Measurements from ENCODE around the gene CCNI2.
A peak's percentile ranks its signal among the peaks of the same experiment; 100 is the strongest.

The CCNI2 gene

GRCh38 chr5:132736853-132737833, 10.1 kb upstream of the CCNI2 start, which contains the start of gene KIF3A:
Gene KIF3A, minus strand, starts transcription at chr5:132737546. Its CDS starts 127 bp downstream, at chr5:132737419.
- Histone ChIP-seq H3K27ac (ENCODE audit: insufficient read depth, low read depth, low read length, poor library complexity, severe bottlenecking) (no peak within 1 kb of the TSS), H3K9me3 (ENCODE audit: control insufficient read depth, low read length) (no peaks in the 10 kb centered on the region), H3K4me3 (ENCODE audit: insufficient read depth, low read depth, low read length) (peak within 1 kb of the TSS; percentile 59), H3K4me1 (ENCODE audit: control insufficient read depth, insufficient read depth, low read length) (no peaks in the 10 kb centered on the region), H3K36me3 (ENCODE audit: control insufficient read depth, insufficient read depth, low read length) (no peaks in the 10 kb centered on the region), H3K27me3 (ENCODE audit: control insufficient read depth, insufficient read depth, low read length, poor library complexity, severe bottlenecking) (peaks cover under 1% of the 10 kb centered on the region)
- WGBS, 2 experiments: 2% methylated on average over 81 of the region's 81 CpGs

GRCh38 chr5:132737982-132738681, 9.1 kb upstream of the CCNI2 start:
- H3K9me3 ChIP-seq (ENCODE audit: control insufficient read depth, low read length): no peaks in the 10 kb centered on the region
- no peak overlapping the region for H3K27ac ChIP-seq (ENCODE audit: insufficient read depth, low read depth, low read length, poor library complexity, severe bottlenecking)
- H3K36me3 ChIP-seq (ENCODE audit: control insufficient read depth, insufficient read depth, low read length): no peaks in the 10 kb centered on the region
- H3K27me3 ChIP-seq (ENCODE audit: control insufficient read depth, insufficient read depth, low read length, poor library complexity, severe bottlenecking): peaks cover 5% of the 10 kb centered on the region
- H3K4me3 ChIP-seq (ENCODE audit: insufficient read depth, low read depth, low read length): peak overlapping the region; percentile 59
- 75 to 83% methylated on average over 9 of the region's 9 CpGs for WGBS, 2 experiments
- no peaks in the 10 kb centered on the region for H3K4me1 ChIP-seq (ENCODE audit: control insufficient read depth, insufficient read depth, low read length)

GRCh38 chr5:132739232-132739631, 8.0 kb upstream of the CCNI2 start:
- Histone ChIP-seq H3K4me3 (ENCODE audit: insufficient read depth, low read depth, low read length) (no peak overlapping the region), H3K9me3 (ENCODE audit: control insufficient read depth, low read length) (no peaks in the 10 kb centered on the region), H3K27ac (ENCODE audit: insufficient read depth, low read depth, low read length, poor library complexity, severe bottlenecking) (no peak overlapping the region), H3K4me1 (ENCODE audit: control insufficient read depth, insufficient read depth, low read length) (no peaks in the 10 kb centered on the region), H3K27me3 (ENCODE audit: control insufficient read depth, insufficient read depth, low read length, poor library complexity, severe bottlenecking) (peaks cover 5% of the 10 kb centered on the region), H3K36me3 (ENCODE audit: control insufficient read depth, insufficient read depth, low read length) (no peaks in the 10 kb centered on the region)
- 79 to 94% methylated on average over 1 of the region's 1 CpG for WGBS, 2 experiments

GRCh38 chr5:132742158-132742557, 5.1 kb upstream of the CCNI2 start:
- WGBS, 2 experiments: 91 to 93% methylated on average over 1 to 2 of the region's 2 CpGs
- Histone ChIP-seq H3K27me3 (ENCODE audit: control insufficient read depth, insufficient read depth, low read length, poor library complexity, severe bottlenecking) (peaks cover 31% of the 10 kb centered on the region), H3K4me1 (ENCODE audit: control insufficient read depth, insufficient read depth, low read length) (no peaks in the 10 kb centered on the region), H3K9me3 (ENCODE audit: control insufficient read depth, low read length) (no peaks in the 10 kb centered on the region), H3K36me3 (ENCODE audit: control insufficient read depth, insufficient read depth, low read length) (no peaks in the 10 kb centered on the region), H3K27ac (ENCODE audit: insufficient read depth, low read depth, low read length, poor library complexity, severe bottlenecking) (no peak overlapping the region), H3K4me3 (ENCODE audit: insufficient read depth, low read depth, low read length) (no peak overlapping the region)

DNA sequence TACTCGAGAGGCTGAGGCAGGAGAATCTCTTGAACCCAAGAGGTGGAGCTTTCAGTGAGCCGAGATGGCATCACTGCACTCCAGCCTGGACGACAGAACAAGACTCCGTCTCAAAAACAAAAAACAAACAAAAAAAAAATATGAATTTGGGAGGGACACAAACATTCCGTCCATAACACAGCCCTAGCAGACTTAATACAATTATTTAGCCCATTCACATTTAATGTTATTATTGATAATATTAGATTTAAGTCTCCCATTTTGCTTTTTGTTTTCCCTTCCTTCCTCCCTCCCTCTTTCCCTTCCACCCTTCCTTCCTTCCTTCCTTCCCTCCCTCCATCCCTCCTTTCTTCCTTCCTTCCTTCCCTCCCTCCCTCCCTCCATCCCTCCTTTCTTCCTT, 4.6 kb upstream of the CCNI2 start:
- Histone ChIP-seq H3K27me3 (ENCODE audit: control insufficient read depth, insufficient read depth, low read length, poor library complexity, severe bottlenecking) (peaks cover 36% of the 10 kb centered on the region), H3K4me1 (ENCODE audit: control insufficient read depth, insufficient read depth, low read length) (no peaks in the 10 kb centered on the region), H3K27ac (ENCODE audit: insufficient read depth, low read depth, low read length, poor library complexity, severe bottlenecking) (no peak overlapping the region), H3K4me3 (ENCODE audit: insufficient read depth, low read depth, low read length) (no peak overlapping the region), H3K9me3 (ENCODE audit: control insufficient read depth, low read length) (no peaks in the 10 kb centered on the region), H3K36me3 (ENCODE audit: control insufficient read depth, insufficient read depth, low read length) (no peaks in the 10 kb centered on the region)
- 92 to 94% methylated on average over 3 to 5 of the region's 5 CpGs for WGBS, 2 experiments

DNA sequence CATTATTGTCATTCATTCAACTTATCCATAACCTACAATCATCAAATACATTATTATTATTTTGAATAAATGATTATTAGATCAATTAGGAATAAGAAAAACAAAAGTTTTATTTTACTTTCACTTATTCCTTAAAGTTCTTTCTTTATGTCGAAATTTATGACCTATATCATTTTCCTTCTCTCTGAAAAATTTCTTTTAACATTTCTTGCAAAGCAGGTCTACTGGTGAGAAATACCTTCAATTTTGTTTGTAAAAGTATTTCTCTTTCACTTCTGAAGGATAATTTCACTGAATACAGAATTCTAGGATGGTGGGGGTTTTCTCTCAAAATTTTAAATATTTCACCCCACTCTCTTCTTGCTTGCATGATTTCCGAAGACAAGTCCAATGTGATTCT, 2.6 kb upstream of the CCNI2 start:
- Histone ChIP-seq H3K9me3 (ENCODE audit: control insufficient read depth, low read length) (no peaks in the 10 kb centered on the region), H3K4me1 (ENCODE audit: control insufficient read depth, insufficient read depth, low read length) (no peaks in the 10 kb centered on the region), H3K36me3 (ENCODE audit: control insufficient read depth, insufficient read depth, low read length) (no peaks in the 10 kb centered on the region), H3K4me3 (ENCODE audit: insufficient read depth, low read depth, low read length) (no peak overlapping the region), H3K27me3 (ENCODE audit: control insufficient read depth, insufficient read depth, low read length, poor library complexity, severe bottlenecking) (peaks cover 56% of the 10 kb centered on the region), H3K27ac (ENCODE audit: insufficient read depth, low read depth, low read length, poor library complexity, severe bottlenecking) (no peak overlapping the region)
- 87 to 88% methylated on average over 1 to 2 of the region's 2 CpGs for WGBS, 2 experiments

GRCh38 chr5:132746592-132746953, 653 bp upstream of the CCNI2 start:
- WGBS, 2 experiments: 55 to 58% methylated on average over 2 of the region's 3 CpGs
- peaks cover 74% of the 10 kb centered on the region for H3K27me3 ChIP-seq (ENCODE audit: control insufficient read depth, insufficient read depth, low read length, poor library complexity, severe bottlenecking)
- no peaks in the 10 kb centered on the region for H3K4me1 ChIP-seq (ENCODE audit: control insufficient read depth, insufficient read depth, low read length)
- H3K27ac ChIP-seq (ENCODE audit: insufficient read depth, low read depth, low read length, poor library complexity, severe bottlenecking): no peak overlapping the region
- H3K9me3 ChIP-seq (ENCODE audit: control insufficient read depth, low read length): no peaks in the 10 kb centered on the region
- H3K36me3 ChIP-seq (ENCODE audit: control insufficient read depth, insufficient read depth, low read length): no peaks in the 10 kb centered on the region
- no peak overlapping the region for H3K4me3 ChIP-seq (ENCODE audit: insufficient read depth, low read depth, low read length)

GRCh38 chr5:132747616-132748440, 602 bp downstream of the CCNI2 start:
- no peaks in the 10 kb centered on the region for H3K4me1 ChIP-seq (ENCODE audit: control insufficient read depth, insufficient read depth, low read length)
- H3K4me3 ChIP-seq (ENCODE audit: insufficient read depth, low read depth, low read length): peak overlapping the region; percentile 26
- peaks cover 69% of the 10 kb centered on the region for H3K27me3 ChIP-seq (ENCODE audit: control insufficient read depth, insufficient read depth, low read length, poor library complexity, severe bottlenecking)
- no peak overlapping the region for H3K27ac ChIP-seq (ENCODE audit: insufficient read depth, low read depth, low read length, poor library complexity, severe bottlenecking)
- WGBS, 2 experiments: 15 to 17% methylated on average over 76 of the region's 76 CpGs
- H3K9me3 ChIP-seq (ENCODE audit: control insufficient read depth, low read length): no peaks in the 10 kb centered on the region
- H3K36me3 ChIP-seq (ENCODE audit: control insufficient read depth, insufficient read depth, low read length): no peaks in the 10 kb centered on the region

DNA sequence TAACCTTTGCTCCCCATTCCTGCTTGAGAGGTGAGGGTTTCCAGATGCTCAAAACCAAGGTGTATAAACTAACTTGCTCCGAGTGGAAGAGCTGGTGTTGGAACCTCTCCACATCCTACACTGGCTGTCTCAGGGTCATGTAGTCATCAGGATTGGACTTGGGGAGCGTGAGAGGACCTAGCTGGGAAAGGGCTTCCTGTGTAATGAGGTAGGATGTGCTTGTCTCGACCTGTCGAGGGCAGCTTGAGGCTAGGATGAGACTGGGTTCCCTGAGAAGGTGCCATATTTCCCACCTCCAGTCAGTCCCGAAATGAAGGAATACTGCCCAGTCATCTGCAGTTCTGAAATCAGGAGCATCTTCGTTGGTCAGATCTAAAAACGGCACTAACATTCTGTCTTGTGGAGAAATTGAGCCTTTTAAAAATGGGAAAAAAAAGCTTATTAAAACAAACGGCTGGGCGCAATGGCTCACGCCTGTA, 1.3 kb downstream of the CCNI2 start:
- H3K4me3 ChIP-seq (ENCODE audit: insufficient read depth, low read depth, low read length): no peak overlapping the region
- peaks cover 69% of the 10 kb centered on the region for H3K27me3 ChIP-seq (ENCODE audit: control insufficient read depth, insufficient read depth, low read length, poor library complexity, severe bottlenecking)
- H3K4me1 ChIP-seq (ENCODE audit: control insufficient read depth, insufficient read depth, low read length): peaks cover 7% of the 10 kb centered on the region
- WGBS, 2 experiments: 92 to 94% methylated on average over 10 of the region's 10 CpGs
- H3K36me3 ChIP-seq (ENCODE audit: control insufficient read depth, insufficient read depth, low read length): no peaks in the 10 kb centered on the region
- no peaks in the 10 kb centered on the region for H3K9me3 ChIP-seq (ENCODE audit: control insufficient read depth, low read length)
- no peak overlapping the region for H3K27ac ChIP-seq (ENCODE audit: insufficient read depth, low read depth, low read length, poor library complexity, severe bottlenecking)

All from ectodermal cell (in vitro differentiated cells).